GM19372 (cell line): ENCODE measurements around the gene ADGRD1.

Source experiments
- ATAC-seq: cut with Tn5 transposase; IDR thresholded peaks from one replicate; pipeline ENCODE4 v1.9.1; 2021; ENCODE audit warnings: mild to moderate bottlenecking, low read depth, moderate library complexity; ENCODE audit not compliant: unreplicated experiment

The ADGRD1 gene

DNA sequence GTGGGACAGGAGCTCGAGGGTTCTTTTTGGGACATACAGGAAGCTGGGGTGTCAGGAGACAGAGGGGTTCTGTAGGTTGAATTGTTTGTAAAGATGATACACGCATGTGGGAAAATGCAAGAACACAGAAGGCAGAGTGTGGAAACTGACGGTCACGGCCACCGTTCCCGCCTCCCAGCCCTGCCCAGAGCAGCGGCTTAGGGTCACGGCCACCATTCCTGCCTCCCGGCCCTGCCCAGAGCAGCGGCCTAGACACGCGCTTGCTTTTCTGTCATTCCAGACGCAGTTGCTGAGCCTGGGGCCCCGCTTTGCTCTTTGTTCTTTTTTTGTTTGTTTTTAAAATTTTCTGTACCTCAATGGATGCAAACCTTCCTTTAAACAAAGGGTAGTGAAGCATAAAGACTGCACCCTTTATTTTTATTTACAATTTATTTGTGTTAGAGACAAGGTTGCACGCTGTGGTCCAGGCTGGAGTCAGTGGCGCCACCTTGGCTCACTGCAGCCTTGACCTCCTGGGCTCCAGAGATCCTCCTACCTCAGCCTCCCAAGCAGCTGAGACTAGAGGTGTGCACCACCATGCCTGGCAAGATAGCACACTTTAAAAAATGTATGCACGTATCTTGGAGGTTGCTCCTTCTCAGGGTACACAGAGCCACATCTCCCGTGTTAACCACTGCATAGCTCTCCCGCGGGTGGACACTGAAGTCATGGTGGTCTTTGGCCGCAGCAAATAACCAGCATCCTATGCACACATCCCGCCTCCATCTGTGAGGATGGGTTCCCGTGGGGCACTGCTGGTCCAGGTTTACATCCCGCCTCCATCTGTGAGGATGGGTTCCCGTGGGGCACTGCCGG lies 142.3 kb downstream of the ADGRD1 start:
- no peak for ATAC-seq

DNA sequence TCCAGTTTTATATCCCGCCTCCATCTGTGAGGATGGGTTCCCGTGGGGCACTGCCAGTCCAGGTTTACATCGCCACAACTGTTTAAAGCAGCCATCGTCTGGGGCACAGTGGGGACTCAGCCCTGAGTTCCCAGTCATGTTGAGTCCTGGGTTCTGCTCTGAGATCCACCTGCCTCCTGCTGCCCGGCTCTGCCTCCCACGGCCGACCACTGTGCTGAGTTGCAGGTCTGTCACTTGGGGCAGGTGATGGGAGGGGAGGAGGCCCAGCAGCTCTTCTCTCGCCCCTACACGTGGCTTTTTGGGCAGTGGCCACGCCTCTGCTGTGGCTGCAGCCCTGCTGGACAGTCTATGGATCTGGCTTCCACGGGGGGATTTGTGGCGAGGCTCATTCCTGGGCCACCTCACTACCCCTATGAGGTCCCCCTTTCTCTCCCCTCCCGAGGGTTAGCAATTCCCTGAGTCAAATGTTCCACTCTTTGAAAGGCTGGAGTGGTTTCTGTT lies 143.0 kb downstream of the ADGRD1 start:
- ATAC-seq: no peak

DNA sequence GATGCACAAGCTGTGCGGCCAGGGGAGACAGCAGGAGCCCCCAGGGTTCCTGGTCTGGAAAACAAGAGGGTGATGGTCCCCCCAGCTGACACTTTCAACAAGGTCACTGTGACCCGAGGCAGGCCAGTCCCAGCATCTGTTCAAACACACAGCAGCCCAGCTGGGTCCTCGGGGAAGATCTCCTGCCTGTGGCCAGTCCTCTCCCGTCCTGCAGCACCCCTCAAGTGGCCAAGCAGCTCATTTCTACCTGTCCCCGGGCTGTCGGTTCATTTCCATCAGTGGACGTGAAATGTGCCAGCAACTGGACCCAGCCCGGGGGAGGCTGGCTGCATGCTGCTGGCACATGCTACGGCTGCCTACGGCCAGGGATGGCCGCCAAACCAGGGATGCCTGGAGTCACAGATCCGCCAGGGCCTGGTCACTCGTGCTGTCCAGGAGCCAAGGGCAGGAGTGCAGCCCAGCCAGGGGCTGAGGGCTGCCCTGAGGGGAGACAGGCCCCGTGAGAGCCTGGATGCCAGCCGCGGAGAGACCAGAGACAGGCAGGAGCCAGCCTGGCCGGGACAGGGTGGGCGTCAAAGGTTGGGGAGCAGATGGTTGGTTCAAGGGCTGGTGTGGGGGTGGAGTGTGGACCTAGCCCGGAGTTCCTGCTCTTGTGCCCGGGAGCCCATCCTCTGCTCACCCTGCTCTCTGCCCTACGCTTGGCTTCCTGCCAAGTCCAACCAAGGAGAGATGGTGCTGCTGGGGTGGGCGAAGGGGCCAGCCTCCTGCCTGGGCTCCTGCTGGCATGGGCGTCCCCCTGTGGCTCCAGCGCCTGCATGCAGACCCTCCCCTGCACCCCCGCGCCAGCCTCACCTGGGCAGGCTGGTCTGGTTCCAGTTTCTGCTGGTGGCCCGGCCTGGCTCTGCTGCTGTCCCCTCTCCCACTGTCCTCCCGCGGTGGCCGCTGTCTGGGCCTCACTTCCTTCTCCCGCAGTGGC lies 143.8 kb downstream of the ADGRD1 start:
- no peak for ATAC-seq

DNA sequence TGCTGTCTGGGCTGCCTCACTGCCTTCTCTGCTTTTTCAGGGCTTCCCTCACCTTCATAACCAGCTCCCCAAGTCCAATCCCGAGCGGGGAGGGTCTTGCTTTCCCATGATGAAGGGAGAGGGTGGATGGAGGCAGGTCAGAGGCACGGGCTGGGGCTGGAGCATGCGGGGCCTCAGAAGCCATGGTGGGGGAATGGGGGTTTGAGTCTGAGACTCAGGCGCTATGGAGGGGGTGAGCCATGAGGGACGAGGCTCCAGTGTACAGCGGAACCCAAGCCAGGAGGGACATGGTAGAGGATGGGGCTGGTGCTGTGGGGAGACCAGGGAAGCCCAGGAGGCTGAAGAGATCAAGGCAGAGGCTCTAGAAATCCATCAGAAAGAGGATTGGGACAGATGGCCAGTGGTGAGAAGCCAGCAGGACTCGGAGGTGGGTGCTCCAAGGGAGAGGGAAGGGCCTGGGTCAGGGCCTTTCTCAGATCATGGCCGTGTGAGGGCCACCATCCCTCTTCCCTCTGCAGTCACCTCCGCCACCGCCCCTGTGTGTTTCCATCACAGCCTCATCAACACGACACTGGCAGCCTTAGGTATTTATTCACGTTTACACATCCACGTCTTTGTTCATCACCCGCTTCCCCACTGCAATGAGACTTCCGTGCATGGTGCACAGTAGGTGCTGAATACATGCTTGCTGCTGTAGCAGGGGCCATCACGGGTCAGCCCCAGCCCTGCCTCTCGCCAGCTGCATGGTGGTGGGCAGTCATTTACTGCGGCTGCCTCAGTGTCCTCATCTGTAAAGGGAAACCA lies 144.7 kb downstream of the ADGRD1 start:
- no peak for ATAC-seq

DNA sequence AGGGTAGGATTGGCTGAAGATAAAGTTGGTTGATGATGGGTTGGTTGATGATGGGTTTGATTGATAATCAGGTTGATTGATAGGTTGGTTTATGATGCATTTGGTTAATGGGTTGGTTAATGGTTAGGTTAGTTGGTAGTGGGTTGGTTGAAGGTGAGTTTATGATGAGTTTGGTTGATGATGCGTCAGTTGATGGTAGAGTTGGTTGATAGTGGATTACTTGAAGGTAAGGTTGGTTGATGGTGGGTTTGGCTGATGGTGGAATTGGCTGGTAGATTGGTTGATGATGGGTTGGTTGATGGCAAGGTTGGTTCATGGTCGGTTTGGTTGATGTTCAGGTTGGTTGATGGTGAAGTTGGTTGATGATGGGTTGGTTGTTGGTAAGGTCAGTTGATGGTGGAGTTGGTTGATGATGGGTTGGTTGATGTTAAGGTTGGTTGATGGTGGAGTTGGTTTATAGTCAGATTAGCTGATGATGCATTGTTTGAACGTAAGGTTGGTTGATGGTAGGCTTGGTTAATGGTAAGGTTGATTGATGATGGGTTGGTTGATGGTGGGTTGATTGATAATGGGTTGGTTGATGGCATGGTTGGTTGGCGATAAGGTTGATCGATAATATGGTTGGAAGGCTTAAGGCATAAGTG lies 146.4 kb downstream of the ADGRD1 start:
- ATAC-seq: no peak

DNA sequence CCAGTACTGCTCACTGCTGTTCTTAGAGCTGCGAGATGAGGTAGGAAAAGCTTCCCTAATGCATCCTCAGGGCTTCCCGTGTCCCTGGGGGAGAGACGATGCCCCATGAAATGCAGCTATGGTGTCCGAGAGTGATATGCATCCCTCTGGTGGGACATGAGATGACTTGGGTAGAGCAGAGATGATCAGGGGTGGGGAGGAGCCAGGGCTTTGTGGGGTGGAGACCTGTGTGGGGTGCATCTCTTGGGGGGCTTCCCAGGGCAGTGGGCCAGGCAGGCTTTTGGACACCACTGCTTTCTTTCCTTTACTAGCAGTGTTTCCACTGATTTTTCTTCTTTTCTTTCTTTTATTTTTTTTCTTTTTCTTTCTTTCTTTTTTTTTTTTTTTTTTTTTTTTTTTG lies 147.3 kb downstream of the ADGRD1 start:
- no peak for ATAC-seq

DNA sequence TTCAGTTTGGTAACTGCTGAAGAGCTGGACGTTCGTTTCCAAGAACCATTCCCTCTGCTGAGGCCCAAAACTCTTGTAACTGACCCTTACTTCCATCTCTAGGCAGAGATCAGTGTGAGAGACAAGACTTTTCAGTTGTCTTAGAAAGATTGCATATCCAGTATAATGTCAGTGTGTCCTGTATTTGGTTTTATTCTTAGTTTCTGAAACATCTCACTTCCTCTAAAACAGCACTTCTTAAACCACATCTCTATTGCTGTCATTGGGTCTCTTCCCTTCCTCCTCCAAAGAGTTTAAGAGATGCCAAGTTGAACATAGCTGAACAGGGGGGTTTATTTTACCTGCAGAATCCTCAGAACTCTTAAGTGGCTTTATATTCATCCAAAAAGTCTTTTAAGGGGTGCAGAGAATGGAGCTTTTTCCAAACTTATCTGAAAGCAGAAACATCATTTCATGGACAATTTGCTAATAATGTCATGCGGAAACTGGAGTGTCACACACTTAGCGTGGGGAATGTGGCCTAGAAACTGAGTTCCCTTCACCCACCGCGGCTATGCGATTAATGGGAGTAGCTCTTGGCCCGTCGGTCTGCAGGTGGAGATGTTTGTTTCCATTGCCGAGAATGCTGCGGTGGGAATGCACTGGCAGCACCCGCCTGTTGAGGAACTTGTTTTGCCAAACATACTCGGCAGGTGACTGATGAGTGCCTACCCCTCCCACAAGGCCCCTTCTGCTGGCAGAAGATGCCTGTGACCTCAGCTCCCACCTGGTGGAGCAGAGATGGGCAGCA lies 148.2 kb downstream of the ADGRD1 start:
- ATAC-seq: peak; percentile 65

DNA sequence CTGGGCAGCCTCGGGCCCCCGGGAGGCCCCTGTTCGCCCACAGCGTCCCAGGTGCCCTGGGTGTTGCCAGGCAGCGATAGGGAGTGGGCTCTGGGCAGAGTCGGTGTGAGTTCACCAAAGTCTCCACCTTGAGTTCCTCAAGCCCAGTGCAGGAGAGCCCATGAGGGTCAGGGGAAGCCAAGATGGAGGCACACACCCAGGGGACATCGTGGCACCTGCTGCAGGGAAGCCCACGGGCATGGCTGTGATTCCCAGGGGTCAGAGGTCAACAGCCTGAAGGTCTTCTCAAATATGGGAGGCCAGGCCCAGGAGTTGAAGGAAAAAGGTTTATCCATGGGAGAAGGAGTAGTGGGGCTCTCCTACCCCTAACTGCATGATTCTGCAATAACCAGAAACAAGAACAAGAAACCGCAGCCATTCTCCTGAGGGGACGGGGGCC lies 148.8 kb downstream of the ADGRD1 start:
- no peak for ATAC-seq

DNA sequence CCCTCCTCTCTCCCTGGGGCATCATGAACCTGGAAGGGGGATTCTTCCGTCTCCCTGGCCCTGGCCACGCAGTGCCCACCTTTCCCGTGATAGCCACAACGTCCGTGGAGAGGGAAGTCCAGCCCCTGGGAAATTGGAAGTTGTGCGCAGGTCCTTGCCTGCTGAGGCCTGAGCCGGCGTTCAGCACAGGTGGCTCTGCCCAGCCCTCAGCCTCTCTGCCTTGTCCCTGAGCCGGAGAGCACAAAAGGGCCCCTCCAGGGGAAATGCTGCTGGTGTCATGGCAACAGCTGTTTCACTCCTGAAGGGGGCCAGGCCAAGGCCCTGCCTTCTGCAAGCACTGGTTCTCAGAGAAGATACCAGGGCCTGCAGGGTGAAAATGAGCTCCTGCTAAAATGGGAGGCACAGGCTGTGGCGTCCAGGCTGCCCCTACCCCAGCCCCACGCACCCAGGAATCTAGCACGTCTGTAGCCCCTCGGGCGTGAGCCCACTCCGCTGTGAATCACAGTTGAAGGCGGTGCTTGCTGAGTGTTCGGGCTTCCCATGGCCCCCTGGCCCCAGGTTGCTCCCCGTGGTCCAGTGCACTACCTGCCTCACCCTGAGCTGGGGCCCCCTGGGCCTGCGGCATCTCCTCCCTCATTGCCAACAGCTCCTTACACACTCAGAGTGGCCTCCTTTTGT lies 149.4 kb downstream of the ADGRD1 start:
- no peak for ATAC-seq

DNA sequence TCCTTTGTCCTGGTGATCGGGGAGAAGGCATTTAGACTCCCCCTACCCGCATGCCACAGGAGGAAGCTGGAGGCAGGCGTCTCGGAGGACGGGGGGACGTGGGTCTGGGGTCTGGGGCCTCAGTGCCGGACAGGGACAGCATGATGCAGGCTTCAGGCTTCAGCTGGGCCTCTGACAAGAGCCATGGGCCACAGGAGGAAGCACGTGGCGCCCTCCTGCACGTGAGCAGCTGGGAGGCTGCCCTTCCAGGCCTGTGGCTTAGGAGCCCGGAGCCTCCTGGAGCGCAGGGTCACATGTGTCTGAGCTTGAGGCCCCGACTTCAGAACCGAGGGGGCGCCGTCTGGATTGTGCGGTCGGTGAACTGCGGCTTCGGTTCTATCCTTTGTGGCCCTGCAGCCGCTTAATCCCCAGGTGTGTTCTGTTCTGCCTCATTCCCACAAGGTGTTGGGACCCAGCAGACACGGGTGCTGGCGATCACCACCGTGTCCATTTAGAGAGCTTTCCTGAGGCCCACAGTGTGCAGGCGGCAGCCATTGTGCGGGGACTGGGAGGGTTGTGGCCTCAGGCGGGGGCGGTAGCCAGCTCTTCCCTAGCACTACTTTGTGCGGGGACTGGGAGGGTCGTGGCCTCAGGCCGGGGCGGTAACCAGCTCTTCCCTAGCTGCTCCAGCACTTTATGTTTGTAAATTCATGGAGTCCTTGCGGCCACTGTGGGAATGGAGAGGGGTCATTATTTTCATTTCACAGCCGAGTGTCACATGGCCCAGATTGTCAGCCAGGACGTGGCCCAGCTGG lies 150.2 kb downstream of the ADGRD1 start:
- no peak for ATAC-seq

DNA sequence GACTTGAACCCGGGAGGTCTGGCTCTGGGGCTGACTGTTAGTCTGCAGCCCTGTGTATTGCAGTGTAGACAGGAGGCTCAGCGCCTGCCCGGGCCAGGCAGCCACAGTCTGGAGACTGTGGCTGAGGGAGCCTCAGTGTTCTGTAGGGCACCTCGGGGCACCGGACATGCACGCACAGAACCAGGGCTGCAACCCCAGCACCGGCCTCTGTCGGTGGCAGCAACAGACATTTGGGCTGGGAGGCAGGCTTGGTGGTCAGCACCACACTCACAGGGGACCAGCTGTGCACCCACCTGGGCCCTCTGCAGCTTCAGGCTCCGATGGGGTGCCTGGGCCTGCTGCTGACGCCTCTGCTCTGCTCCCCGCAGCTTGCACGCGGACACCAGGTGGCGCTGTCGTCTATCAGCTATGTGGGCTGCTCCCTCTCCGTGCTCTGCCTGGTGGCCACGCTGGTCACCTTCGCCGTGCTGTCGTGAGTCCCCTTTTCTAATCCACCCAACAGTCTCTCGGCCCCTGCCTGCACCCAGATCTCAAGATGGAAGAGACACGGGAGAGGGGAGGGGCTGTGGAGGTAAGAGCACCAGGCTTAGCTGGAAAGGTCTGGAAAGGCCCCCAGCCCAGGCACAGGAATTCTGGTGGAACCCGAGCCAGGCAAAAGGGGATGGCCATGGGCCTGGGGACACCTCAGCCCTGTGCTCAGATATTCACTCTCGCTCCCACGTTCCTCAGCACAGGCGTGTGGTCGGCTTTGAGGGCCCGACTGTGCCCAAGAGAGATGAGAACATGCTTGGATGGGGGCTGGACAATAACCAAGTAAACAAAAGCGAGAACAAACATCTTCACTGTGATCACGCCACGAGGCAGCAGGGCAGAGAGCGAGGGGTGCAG lies 151.0 kb downstream of the ADGRD1 start:
- ATAC-seq: peak; percentile 67

DNA sequence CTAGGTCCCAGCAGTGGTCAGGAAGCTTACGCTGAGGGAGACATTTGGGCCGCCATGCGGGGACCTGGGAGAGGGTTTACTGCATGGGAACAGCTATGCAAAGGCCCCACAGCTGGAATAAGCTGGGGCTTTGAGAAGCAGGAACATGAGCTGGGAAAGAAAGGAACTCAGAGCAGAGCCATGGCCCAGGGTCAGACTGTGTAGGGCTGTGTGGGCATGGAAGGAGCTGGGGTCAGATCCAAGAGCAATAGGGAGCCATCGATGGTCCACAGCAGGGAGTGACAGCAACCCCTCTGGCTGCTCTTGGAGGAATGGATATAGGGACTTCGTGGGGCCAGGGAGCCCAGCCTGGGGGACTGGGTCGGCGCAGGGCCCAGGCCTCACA lies 151.6 kb downstream of the ADGRD1 start:
- no peak for ATAC-seq

DNA sequence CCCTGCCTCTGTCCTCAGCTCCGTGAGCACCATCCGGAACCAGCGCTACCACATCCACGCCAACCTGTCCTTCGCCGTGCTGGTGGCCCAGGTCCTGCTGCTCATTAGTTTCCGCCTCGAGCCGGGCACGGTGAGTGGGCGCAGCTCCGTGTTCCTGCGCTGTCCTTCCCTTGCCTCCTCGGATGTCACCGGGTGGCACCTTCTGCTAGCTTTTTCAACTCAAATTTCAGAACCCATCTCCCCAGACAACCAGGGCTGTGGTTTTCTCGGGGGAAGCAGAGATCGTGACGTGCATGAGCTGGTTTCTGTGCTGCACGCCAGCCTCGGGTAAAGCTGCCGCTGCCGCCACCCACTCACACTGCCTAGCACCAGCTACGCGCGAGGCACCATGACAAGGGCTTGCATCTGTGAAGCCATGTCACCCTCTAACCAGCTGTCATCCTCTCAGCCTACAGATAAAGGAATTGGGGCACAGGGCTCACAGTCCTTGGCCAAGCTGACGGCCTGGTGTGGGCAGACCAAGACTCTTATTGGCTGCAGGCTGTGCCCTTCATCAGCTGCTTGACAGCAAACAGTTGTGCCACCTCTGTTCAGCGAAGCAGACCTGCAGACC lies 152.1 kb downstream of the ADGRD1 start:
- ATAC-seq: no peak

DNA sequence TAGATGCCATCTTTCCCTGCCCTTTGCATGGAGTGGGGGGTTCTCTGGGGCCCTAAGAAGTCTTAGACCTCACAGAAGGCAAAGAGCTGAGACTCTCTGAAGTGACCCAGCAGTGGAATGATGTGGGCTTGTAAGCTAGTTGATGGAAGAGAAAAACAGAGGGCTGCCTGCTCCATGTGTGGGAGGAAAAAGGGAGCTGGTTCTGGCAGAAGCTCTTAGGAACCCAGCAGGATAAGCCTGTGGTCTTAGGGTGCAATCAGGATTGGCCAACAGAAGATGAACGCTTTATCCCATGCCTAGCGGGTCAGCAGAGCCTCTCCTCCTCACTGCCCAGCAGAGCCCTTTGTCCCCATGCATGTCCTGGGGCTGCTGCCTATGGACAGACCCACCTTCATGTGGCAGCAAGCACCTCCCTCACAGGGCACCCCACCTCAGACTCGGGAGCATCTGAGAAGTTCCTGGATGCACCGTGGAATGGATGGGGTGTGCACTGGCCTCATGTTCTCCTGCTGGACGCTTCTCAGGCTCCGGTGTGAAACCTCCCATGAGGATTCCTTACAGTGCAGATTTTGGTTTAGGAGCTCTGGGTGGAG lies 152.7 kb downstream of the ADGRD1 start:
- no peak for ATAC-seq

DNA sequence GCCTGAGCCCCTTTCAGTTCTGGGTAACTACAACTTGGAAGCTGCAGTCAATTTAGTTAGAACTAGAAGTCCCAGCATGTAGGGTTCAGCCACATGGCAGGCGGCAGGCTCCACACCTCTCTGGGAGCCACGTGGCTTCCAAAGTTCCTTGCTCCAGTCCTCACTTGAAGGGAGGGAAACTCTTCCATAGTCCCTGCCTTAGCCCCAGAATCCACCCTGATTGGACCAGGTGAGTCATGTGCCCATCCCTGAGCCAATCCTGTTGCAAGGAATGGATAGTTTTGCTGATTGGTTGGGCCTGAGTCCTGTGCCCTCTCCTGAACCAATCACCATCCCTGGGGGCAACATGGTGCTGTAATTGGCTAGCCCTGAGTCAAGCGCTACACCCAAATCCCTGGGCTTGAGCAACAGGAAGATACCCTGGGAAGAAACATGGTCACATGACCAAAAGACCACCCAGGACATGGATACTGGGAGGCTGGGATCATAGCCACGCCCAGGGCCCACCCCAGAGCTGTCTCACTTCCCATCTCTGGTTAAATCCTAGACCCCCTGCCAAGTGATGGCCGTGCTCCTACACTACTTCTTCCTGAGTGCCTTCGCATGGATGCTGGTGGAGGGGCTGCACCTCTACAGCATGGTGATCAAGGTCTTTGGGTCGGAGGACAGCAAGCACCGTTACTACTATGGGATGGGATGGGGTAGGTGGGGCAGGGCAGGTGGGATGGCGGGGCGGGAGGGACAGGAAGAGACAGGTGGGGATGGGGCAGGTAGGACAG lies 154.7 kb downstream of the ADGRD1 start:
- ATAC-seq: no peak
